HepG2 (cell line): ENCODE measurements around the gene SPHK1. TPM values are rescaled to one million over a fixed set of nuclear protein-coding genes. Genes with fewer than 3 reads are reported as not detected.

Source experiments
- CHCHD3 ChIP-seq: sonication (generic); formaldehyde crosslinking; IDR thresholded peaks from 2 replicates; pipeline ENCODE4 v1.8.0; 2022; ENCODE audit warnings: mild to moderate bottlenecking, missing genetic modification reagents, moderate library complexity
- GLI4 ChIP-seq: sonication (generic); formaldehyde crosslinking; IDR thresholded peaks from 2 replicates; pipeline ENCODE4 v1.5.1; 2020; ENCODE audit warnings: missing genetic modification reagents, mild to moderate bottlenecking, moderate library complexity, borderline replicate concordance
- ZBTB7A ChIP-seq: sonication (generic); formaldehyde crosslinking; IDR thresholded peaks from 2 replicates; pipeline ENCODE4 v1.8.0; 2022; ENCODE audit warnings: mild to moderate bottlenecking, missing genetic modification reagents
- ZNF234 ChIP-seq: sonication (generic); formaldehyde crosslinking; conservative IDR thresholded peaks from 2 replicates; pipeline ENCODE4 v1.5.1; 2020; ENCODE audit warnings: mild to moderate bottlenecking, missing genetic modification reagents
- ZNF235 ChIP-seq: sonication (generic); formaldehyde crosslinking; IDR thresholded peaks from 2 replicates; pipeline ENCODE4 v1.8.1; 2023; ENCODE audit warnings: mild to moderate bottlenecking, missing genetic modification reagents, borderline replicate concordance
- ZNF30 ChIP-seq: sonication (generic); formaldehyde crosslinking; IDR thresholded peaks from 2 replicates; pipeline ENCODE4 v1.5.0; 2020; ENCODE audit warnings: mild to moderate bottlenecking, missing genetic modification reagents
- ZNF326 ChIP-seq: sonication (generic); formaldehyde crosslinking; IDR thresholded peaks from 2 replicates; pipeline ENCODE4 v1.4.0; 2020; ENCODE audit warnings: missing genetic modification reagents, borderline replicate concordance
- polyA plus RNA-seq, 8 experiments: library from polyadenylated mRNA; depleted of rRNA in 3 of 8; stranded (reverse) in 7 of 8; unstranded in 1 of 8; fragments of >200 nt; fragmentation: Illumina TruSeq in 4 of 8; extraction: Trizol in 4 of 8; gene quantifications; 2 replicates each; pipeline versions ENCODE4 v1.2.1 to v1.2.3, GENCODE V29; 2011 to 2016; ENCODE audit warnings: low read depth in 4 of 8, missing spikeins in 1 of 8, mixed read lengths in 1 of 8; ENCODE audit not compliant: insufficient read depth in 1 of 8
- total RNA-seq, 5 experiments: library from RNA; depleted of rRNA; stranded (reverse); fragments of >200 nt; fragmentation: Illumina TruSeq; extraction: Trizol; gene quantifications; 2 replicates each; pipeline ENCODE4 v1.2.3, GENCODE V29; 2016; ENCODE audit warnings: low read depth in 1 of 5
- TF ChIP-seq, protein P1 (sequence below): sonication (generic); formaldehyde crosslinking; IDR thresholded peaks from 2 replicates; pipeline ENCODE4 v1.4.0; 2020; ENCODE audit warnings: missing genetic modification reagents, borderline replicate concordance
- TF ChIP-seq, protein P2 (sequence below): sonication (generic); formaldehyde crosslinking; conservative IDR thresholded peaks from 2 replicates; pipeline ENCODE4 v1.4.0; 2020; ENCODE audit warnings: missing genetic modification reagents
- TF ChIP-seq, protein P3 (sequence below): sonication (generic); formaldehyde crosslinking; IDR thresholded peaks from 2 replicates; pipeline ENCODE4; 2020; ENCODE audit warnings: missing genetic modification reagents, mild to moderate bottlenecking, borderline replicate concordance
- TF ChIP-seq, protein P4 (sequence below): sonication (generic); formaldehyde crosslinking; IDR thresholded peaks from 2 replicates; pipeline ENCODE4 v1.8.0; 2022; ENCODE audit warnings: missing genetic modification reagents, low read depth, mild to moderate bottlenecking, borderline replicate concordance
- TF ChIP-seq, protein P5 (sequence below): sonication (generic); formaldehyde crosslinking; IDR thresholded peaks from 2 replicates; pipeline ENCODE4 v1.5.1; 2020; ENCODE audit warnings: mild to moderate bottlenecking, missing genetic modification reagents, moderate library complexity
- TF ChIP-seq, protein P6 (sequence below): IDR thresholded peaks from 2 replicates; pipeline ENCODE4 v1.6.1; 2018; ENCODE audit warnings: missing genetic modification reagents

The SPHK1 gene
- total and polyA plus RNA-seq, 2 of the 13 experiments (the other 11 are each of a cell fraction or from before 2014, with no cell fraction given) = 129 to 160 TPM

DNA sequence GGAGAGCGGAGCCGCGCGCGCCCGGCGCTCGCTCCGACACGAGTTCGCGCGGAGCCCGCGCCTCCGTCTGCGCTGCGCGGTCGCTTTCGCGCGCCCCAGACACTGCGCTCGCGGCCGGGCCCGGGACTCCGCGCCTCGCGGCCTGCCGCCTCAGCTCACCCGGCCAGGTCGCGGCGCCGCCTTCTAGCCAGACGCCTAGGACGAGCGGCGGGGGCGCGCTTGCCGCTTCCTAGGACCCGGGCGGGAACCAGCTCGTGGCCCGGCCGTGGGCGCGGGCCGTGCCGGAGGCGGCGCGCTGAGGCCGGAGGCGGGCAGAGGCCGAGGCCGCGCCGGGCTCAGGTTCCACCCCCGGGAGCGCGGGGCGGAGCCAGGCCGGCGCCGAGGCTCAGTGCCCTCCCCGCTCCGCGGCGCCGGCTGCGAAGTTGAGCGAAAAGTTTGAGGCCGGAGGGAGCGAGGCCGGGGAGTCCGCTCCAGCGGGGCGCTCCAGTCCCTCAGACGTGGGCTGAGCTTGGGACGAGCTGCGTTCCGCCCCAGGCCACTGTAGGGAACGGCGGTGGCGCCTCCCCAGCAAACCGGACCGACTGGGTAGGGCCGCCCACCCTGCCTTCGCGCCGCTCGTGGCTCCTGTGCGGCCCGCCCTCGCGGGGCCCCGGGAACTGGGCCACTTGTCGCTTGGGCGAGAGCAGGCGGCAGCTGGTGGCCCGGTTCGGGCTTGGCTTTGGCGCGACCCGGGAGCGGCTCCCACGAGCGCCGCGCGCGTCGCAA is at the start of gene SPHK1 (continued):
- TF ChIP-seq, protein P1, sequence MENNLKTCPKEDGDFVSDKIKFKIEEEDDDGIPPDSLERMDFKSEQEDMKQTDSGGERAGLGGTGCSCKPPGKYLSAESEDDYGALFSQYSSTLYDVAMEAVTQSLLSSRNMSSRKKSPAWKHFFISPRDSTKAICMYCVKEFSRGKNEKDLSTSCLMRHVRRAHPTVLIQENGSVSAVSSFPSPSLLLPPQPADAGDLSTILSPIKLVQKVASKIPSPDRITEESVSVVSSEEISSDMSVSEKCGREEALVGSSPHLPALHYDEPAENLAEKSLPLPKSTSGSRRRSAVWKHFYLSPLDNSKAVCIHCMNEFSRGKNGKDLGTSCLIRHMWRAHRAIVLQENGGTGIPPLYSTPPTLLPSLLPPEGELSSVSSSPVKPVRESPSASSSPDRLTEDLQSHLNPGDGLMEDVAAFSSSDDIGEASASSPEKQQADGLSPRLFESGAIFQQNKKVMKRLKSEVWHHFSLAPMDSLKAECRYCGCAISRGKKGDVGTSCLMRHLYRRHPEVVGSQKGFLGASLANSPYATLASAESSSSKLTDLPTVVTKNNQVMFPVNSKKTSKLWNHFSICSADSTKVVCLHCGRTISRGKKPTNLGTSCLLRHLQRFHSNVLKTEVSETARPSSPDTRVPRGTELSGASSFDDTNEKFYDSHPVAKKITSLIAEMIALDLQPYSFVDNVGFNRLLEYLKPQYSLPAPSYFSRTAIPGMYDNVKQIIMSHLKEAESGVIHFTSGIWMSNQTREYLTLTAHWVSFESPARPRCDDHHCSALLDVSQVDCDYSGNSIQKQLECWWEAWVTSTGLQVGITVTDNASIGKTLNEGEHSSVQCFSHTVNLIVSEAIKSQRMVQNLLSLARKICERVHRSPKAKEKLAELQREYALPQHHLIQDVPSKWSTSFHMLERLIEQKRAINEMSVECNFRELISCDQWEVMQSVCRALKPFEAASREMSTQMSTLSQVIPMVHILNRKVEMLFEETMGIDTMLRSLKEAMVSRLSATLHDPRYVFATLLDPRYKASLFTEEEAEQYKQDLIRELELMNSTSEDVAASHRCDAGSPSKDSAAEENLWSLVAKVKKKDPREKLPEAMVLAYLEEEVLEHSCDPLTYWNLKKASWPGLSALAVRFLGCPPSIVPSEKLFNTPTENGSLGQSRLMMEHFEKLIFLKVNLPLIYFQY (CRISPR knock-in tag) = peak; percentile 21; the same call in 1 of the 2 replicates
- TF ChIP-seq CHCHD3 (CRISPR knock-in tag) = 0 out of 2 replicates have a peak, but pooled peaks have one; percentile 79
- TF ChIP-seq, protein P2, sequence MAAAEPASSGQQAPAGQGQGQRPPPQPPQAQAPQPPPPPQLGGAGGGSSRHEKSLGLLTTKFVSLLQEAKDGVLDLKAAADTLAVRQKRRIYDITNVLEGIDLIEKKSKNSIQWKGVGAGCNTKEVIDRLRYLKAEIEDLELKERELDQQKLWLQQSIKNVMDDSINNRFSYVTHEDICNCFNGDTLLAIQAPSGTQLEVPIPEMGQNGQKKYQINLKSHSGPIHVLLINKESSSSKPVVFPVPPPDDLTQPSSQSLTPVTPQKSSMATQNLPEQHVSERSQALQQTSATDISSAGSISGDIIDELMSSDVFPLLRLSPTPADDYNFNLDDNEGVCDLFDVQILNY (CRISPR knock-in tag) = peak; percentile 16; the same call in 1 of the 2 replicates
- TF ChIP-seq, protein P3, sequence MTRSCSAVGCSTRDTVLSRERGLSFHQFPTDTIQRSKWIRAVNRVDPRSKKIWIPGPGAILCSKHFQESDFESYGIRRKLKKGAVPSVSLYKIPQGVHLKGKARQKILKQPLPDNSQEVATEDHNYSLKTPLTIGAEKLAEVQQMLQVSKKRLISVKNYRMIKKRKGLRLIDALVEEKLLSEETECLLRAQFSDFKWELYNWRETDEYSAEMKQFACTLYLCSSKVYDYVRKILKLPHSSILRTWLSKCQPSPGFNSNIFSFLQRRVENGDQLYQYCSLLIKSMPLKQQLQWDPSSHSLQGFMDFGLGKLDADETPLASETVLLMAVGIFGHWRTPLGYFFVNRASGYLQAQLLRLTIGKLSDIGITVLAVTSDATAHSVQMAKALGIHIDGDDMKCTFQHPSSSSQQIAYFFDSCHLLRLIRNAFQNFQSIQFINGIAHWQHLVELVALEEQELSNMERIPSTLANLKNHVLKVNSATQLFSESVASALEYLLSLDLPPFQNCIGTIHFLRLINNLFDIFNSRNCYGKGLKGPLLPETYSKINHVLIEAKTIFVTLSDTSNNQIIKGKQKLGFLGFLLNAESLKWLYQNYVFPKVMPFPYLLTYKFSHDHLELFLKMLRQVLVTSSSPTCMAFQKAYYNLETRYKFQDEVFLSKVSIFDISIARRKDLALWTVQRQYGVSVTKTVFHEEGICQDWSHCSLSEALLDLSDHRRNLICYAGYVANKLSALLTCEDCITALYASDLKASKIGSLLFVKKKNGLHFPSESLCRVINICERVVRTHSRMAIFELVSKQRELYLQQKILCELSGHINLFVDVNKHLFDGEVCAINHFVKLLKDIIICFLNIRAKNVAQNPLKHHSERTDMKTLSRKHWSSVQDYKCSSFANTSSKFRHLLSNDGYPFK = 0 out of 2 replicates have a peak, but pooled peaks have one; percentile 1
- TF ChIP-seq, protein P4, sequence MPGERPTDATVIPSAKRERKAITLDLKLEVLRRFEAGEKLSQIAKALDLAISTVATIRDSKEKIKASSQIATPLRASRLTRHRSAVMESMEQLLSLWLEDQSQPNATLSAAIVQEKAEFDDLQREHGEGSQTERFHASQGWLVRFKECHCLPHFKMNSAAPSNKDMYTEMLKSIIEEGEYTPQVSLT (CRISPR knock-in tag) = 0 out of 2 replicates have a peak, but pooled peaks have one; percentile 63
- TF ChIP-seq, protein P5, sequence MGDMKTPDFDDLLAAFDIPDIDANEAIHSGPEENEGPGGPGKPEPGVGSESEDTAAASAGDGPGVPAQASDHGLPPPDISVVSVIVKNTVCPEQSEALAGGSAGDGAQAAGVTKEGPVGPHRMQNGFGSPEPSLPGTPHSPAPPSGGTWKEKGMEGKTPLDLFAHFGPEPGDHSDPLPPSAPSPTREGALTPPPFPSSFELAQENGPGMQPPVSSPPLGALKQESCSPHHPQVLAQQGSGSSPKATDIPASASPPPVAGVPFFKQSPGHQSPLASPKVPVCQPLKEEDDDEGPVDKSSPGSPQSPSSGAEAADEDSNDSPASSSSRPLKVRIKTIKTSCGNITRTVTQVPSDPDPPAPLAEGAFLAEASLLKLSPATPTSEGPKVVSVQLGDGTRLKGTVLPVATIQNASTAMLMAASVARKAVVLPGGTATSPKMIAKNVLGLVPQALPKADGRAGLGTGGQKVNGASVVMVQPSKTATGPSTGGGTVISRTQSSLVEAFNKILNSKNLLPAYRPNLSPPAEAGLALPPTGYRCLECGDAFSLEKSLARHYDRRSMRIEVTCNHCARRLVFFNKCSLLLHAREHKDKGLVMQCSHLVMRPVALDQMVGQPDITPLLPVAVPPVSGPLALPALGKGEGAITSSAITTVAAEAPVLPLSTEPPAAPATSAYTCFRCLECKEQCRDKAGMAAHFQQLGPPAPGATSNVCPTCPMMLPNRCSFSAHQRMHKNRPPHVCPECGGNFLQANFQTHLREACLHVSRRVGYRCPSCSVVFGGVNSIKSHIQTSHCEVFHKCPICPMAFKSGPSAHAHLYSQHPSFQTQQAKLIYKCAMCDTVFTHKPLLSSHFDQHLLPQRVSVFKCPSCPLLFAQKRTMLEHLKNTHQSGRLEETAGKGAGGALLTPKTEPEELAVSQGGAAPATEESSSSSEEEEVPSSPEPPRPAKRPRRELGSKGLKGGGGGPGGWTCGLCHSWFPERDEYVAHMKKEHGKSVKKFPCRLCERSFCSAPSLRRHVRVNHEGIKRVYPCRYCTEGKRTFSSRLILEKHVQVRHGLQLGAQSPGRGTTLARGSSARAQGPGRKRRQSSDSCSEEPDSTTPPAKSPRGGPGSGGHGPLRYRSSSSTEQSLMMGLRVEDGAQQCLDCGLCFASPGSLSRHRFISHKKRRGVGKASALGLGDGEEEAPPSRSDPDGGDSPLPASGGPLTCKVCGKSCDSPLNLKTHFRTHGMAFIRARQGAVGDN (CRISPR knock-in tag) = peak; percentile 59
- TF ChIP-seq, protein P6, sequence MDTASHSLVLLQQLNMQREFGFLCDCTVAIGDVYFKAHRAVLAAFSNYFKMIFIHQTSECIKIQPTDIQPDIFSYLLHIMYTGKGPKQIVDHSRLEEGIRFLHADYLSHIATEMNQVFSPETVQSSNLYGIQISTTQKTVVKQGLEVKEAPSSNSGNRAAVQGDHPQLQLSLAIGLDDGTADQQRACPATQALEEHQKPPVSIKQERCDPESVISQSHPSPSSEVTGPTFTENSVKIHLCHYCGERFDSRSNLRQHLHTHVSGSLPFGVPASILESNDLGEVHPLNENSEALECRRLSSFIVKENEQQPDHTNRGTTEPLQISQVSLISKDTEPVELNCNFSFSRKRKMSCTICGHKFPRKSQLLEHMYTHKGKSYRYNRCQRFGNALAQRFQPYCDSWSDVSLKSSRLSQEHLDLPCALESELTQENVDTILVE (CRISPR knock-in tag) = peak; percentile 17; the same call in 1 of the 2 replicates
- 0 out of 2 replicates have a peak, but pooled peaks have one; percentile 20 for TF ChIP-seq ZNF30 (CRISPR knock-in tag)
- TF ChIP-seq ZNF326 (CRISPR knock-in tag) = peak; percentile 95
- peak; percentile 35; the same call in 1 of the 2 replicates for TF ChIP-seq GLI4 (CRISPR knock-in tag)
- peak; percentile 26 for TF ChIP-seq ZBTB7A (CRISPR knock-in tag)
- no peak for TF ChIP-seq ZNF234 (CRISPR knock-in tag)
- TF ChIP-seq ZNF235 (CRISPR knock-in tag) = peak; percentile 36
